GM18526 (cell line): ENCODE data around the gene COX19.

Experiments
- POLR2A ChIP-seq: IDR thresholded peaks from 3 replicates; pipeline ENCODE4 v1.6.1; 2011; ENCODE audit not compliant: insufficient read length; ENCODE audit errors: extremely low read depth

Gene COX19

GRCh38 chr7:923108-924041, 52.0 kb downstream of the COX19 start:
- TF ChIP-seq POLR2A: peak; percentile 83

DNA sequence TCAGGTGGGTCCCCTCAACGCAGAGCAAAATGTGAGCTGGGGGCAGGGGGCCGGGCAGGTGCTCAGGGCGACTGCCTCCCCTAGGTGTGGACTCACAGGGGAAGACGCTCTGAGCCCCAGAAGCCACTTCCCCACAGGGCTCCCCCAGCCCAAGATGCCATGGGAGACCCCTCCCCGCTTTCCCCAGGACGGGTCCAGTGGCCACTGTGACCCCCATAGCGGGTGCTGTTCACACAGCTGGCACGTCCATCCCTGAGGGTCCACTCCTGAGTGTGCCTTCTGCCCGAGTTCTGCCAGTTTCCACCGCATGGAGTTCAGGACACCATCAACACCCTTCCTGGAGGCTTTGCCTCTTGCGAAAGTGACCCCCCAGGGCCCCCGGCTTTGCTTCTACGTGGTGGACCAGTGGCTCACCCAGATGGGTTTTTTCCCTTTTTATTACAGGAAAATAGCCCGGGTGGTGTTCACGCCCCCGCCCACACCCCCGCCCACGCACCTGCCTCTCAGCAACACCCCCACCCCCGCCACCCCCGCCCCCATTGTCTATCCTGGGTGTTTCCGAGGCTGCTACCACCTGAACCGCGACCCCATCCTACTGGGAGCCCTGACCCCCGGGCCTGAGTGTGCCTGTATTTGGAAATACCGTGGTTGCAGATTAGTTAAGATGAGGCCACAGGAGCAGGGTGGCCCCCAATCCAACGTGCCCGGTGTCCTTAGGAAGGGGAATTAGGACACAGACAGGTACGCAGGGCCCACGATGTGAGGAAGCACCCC, 52.8 kb downstream of the COX19 start:
- no peak for TF ChIP-seq POLR2A

DNA sequence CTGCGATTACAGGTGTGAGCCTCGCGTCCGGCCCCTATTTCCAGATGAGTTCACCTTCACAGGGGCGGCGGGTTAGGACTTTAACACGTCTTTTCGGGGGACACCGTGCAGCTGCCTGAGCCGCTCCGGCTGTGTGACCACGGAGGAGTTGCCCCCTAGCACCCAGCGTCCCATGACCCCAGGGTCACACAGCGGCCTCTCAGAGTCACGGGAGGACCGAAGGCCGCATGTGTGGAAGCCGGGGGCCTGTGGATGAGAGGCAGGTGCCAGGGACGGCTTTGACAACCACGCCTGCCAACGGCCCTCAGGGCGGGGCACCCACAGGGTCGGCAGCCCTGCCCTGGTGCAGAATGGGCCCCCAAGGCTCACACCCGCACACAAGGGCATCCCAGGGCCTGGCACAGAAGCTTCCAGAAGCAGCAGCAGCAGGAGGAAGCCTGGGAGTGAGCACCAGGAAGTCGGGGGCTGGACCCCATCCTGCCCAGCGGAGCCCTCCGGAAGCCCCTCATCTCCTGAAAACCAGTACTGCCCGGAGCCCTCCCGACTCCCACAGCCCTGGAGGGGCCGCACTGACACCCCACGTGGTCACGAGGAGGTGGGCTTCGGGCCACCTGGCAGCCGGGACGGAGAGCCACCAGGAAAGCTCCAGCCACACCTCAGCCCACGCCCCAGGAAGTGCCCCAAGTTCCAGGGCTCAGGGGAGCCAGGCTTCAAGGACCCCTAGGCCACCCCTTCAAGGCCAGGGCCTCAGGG, 53.6 kb downstream of the COX19 start:
- TF ChIP-seq POLR2A: no peak

GRCh38 chr7:921071-921461, 54.3 kb downstream of the COX19 start:
- no peak for TF ChIP-seq POLR2A

DNA sequence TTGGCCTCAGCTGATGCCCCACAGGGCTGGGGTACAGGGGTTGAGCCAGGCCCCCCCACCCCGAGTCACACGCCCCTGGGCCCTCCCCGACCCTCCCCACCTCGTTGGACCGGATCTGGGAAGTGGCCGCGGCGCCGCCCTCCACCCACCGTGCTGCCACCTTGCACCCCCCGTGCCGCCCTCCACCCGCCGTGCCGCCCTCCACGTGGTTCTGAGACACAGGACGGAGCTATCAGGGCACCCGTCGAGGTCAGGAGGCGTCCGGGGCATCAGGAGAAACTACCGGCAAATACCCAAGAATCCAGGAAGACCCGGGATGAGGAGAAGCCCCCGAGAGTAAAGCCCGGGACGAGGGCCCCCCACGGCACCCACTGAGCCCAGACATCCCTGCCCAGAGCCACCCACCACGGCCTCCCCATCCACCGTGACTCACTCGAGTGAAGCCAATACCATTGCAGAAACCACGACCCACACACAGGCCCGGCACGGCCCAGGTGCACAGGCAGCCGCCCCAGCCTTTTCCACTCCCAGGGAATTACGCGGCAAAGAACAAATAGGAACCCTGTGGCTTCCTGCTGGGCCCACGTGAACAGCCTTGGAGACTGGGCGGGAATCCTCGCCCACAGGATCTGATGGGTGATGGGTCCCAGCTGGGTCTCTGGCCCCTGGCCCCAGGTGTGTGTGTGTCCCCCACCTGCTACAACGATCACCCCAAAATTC, 54.8 kb downstream of the COX19 start:
- TF ChIP-seq POLR2A: no peak

GRCh38 chr7:919924-920341, 55.4 kb downstream of the COX19 start:
- no peak for TF ChIP-seq POLR2A

DNA sequence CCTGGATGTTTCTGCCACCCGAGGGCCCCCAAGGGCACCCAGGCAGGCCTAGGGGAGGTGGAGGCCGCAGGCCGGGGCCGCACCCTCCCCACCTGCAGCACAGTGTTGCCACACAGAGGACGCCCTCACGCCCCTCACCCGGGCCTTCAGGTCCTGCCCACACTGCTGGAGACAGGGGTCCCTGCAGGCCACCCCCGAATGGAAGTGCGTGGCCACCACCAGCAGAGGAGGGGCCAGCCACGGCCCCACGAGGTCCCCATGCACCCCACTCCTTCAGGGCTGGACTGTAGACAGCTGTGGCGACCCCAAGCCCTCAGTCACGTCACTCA, 56.3 kb downstream of the COX19 start:
- no peak for TF ChIP-seq POLR2A

- no peak for TF ChIP-seq POLR2A
These were observed 56.8 kb downstream of the COX19 start for GRCh38 chr7:918441-919113.

GRCh38 chr7:918118-918425, 57.3 kb downstream of the COX19 start:
- TF ChIP-seq POLR2A: no peak

DNA sequence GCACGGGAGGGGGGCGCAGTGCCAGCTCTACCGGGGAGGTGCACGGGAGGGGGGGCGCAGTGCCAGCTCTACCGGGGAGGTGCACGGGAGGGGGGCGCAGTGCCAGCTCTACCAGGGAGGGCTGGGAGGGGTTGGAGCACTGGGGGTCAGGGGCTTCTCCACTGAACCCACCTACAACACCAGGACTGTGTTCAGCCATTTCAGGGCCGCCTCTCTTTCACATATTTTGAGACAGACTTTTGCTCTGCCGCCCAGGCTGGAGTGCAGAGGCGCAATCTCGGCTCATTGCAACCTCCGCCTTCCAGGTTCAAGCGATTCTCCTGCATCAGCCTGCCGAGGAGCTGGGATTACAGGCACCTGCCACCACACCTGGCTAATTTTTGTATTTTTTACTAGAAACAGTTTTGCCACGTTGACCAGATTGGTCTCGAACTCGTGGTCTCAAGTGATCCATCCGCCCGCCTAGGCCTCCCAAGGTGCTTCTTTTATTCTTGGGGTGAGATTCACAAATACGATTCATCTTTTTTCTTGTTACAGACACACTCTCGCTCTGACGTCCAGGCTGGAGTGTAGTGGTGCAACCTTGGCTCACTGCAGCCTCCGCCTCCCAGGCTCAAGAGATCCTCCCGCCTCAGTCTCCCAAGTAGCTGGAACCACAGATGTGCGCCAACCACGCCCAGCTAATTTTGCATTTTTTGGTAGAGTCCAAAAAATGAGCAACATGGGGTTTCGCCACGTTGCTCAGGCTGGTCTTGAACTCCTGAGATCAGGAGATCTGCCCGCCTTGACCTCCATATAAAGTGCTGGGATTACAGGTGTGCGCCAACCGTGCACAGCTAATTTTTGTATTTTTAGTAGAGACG, 57.9 kb downstream of the COX19 start:
- no peak for TF ChIP-seq POLR2A

- TF ChIP-seq POLR2A: no peak
These were observed 58.9 kb downstream of the COX19 start for GRCh38 chr7:916291-916941.
